OCI-LY1 (cell line): ENCODE measurements around the gene DYRK1B.

Experiments used
- CTCF ChIP-seq: fragments of 200-600 bp; sonication (generic), shearing (Covaris generic); IDR thresholded peaks from 2 replicates; pipeline ENCODE4 v1.5.1; 2017; ENCODE audit warnings: mild to moderate bottlenecking, antibody characterized with exemption, low read length, moderate library complexity, mixed read lengths
- EZH2 ChIP-seq: fragments of 200-600 bp; sonication (generic), shearing (Covaris generic); IDR thresholded peaks from 2 replicates; pipeline ENCODE4 v1.8.0; 2017; ENCODE audit warnings: borderline replicate concordance, mixed run types, mild to moderate bottlenecking, antibody characterized with exemption, low read length, moderate library complexity, mixed read lengths

DNA sequence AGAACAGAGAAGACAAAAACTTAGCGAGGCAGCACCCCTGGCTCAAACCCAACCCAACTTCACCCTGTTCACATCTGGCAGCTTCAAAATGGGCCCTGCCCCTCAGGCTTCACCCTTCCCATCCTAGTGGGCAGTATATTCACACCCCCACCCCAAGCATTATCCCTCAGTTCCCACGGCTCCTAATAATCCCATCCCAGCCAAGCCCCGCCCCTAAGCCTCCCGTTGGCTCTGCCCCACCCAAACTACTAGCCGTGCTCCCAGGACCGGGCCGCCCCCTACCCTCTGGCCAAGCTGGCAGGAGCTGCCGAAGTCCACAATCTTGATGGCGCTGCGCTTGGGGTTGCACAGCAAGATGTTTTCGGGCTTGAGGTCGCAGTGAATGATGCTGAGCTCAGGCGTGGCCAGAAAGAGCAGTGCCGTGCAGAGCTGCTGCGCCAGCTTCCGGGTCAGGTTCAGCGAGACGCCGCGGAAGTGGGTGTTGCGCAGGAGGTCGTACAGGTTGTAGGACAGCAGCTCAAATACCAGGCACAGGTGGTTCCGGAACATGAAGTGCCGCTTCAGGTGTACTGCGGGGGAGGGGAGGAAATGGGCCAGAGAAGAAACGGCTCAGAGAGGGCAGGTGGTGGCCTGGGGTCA is 5.8 kb downstream of the DYRK1B start:
- TF ChIP-seq CTCF = no peak
- TF ChIP-seq EZH2 = no peak
